Stimulated activated CD8-positive, alpha-beta memory T cell treated with anti-CD3 and anti-CD28 coated beads, Interleukin-4, amount 100 ng/mL, for 24 hours (primary cell): ENCODE measurements around the gene ATP1A4.

ENCODE experiments used
- DNase-seq: peaks from one replicate; pipeline ENCODE4 v3.0.0-alpha.2; 2020; ENCODE audit warnings: low read depth

The ATP1A4 gene

GRCh38 chr1:160146107-160146506 lies 5.3 kb upstream of the ATP1A4 start:
- DNase-seq: no peak

- DNase-seq: no peak
Observed at GRCh38 chr1:160148121-160148520, 3.3 kb upstream of the ATP1A4 start.

GRCh38 chr1:160149233-160149632 lies 2.2 kb upstream of the ATP1A4 start:
- DNase-seq: no peak

- DNase-seq: no peak
Observed at GRCh38 chr1:160149716-160150115, 1.7 kb upstream of the ATP1A4 start.

- no peak for DNase-seq
Observed at GRCh38 chr1:160154790-160155189, 3.4 kb downstream of the ATP1A4 start.

- DNase-seq: no peak
Observed at GRCh38 chr1:160156361-160156760, 5.0 kb downstream of the ATP1A4 start.

GRCh38 chr1:160157174-160157573 lies 5.8 kb downstream of the ATP1A4 start:
- no peak for DNase-seq

- DNase-seq: no peak
Observed at GRCh38 chr1:160158031-160158430, 6.6 kb downstream of the ATP1A4 start.

- no peak for DNase-seq
Observed at GRCh38 chr1:160158534-160158933, 7.1 kb downstream of the ATP1A4 start.

GRCh38 chr1:160159846-160160245 lies 8.4 kb downstream of the ATP1A4 start:
- DNase-seq: no peak

GRCh38 chr1:160161965-160162705 lies 10.7 kb downstream of the ATP1A4 start:
- no peak for DNase-seq

GRCh38 chr1:160162931-160163330 lies 11.5 kb downstream of the ATP1A4 start:
- DNase-seq: no peak

GRCh38 chr1:160163615-160164014 lies 12.2 kb downstream of the ATP1A4 start:
- DNase-seq: no peak

GRCh38 chr1:160164121-160164520 lies 12.7 kb downstream of the ATP1A4 start:
- DNase-seq: no peak

- DNase-seq: no peak
Observed at GRCh38 chr1:160166166-160166868, 14.9 kb downstream of the ATP1A4 start.

- DNase-seq: no peak
Observed at GRCh38 chr1:160167056-160167455, 15.7 kb downstream of the ATP1A4 start.

GRCh38 chr1:160167580-160167979 lies 16.2 kb downstream of the ATP1A4 start:
- DNase-seq: no peak

- no peak for DNase-seq
Observed at GRCh38 chr1:160168016-160168415, 16.6 kb downstream of the ATP1A4 start.

- DNase-seq: no peak
Observed at GRCh38 chr1:160168609-160169369, 17.4 kb downstream of the ATP1A4 start.

GRCh38 chr1:160169553-160170399 lies 18.4 kb downstream of the ATP1A4 start:
- no peak for DNase-seq

- no peak for DNase-seq
Observed at GRCh38 chr1:160171354-160171753, 20.0 kb downstream of the ATP1A4 start.

- no peak for DNase-seq
Observed at GRCh38 chr1:160171980-160172379, 20.6 kb downstream of the ATP1A4 start.
